K562 (cell line): ENCODE measurements around the gene ADORA3.

Experiments
- BHLHE40 ChIP-seq: IDR thresholded peaks from 2 replicates; pipeline ENCODE4 v1.6.1; 2011; ENCODE audit warnings: low read length, improper control_type of control experiment
- CBX8 ChIP-seq: fragments of 200-600 bp; sonication (generic); IDR thresholded peaks from 2 replicates; pipeline ENCODE4 v1.6.1; 2012; ENCODE audit warnings: borderline replicate concordance, mixed run types, low read depth, mild to moderate bottlenecking, moderate library complexity, mixed read lengths, low read length, control low read depth, inconsistent platforms; ENCODE audit not compliant: poor library complexity, severe bottlenecking; ENCODE audit errors: extremely low read depth
- HDAC2 ChIP-seq: fragments of 450-650 bp; IDR thresholded peaks from 2 replicates; pipeline ENCODE4 v1.6.1; 2016; ENCODE audit warnings: mild to moderate bottlenecking
- JUND ChIP-seq, 2 experiments: IDR thresholded peaks; 2 replicates in 1 of 2; 3 replicates in 1 of 2; pipeline ENCODE4 v1.6.1; 2011; ENCODE audit warnings: borderline replicate concordance in 2 of 2, low read depth in 2 of 2, low read length in 2 of 2, improper control_type of control experiment in 1 of 2, missing biosample characterization in 1 of 2, missing genetic modification characterization in 1 of 2, missing genetic modification reagents in 1 of 2
- MYNN ChIP-seq, 2 experiments: sonication (generic); formaldehyde crosslinking in 1 of 2; IDR thresholded peaks; 2 replicates each; pipeline versions ENCODE4 v1.5.0 to v1.6.1; 2016 to 2020; ENCODE audit warnings: antibody characterized with exemption in 1 of 2, missing genetic modification reagents in 1 of 2
- TAF1 ChIP-seq: IDR thresholded peaks from 2 replicates; pipeline ENCODE4 v1.6.1; 2011; ENCODE audit warnings: mild to moderate bottlenecking, low read length, moderate library complexity; ENCODE audit not compliant: insufficient read depth, control insufficient read depth, severe bottlenecking; ENCODE audit errors: extremely low read depth
- TAF7 ChIP-seq: fragments of 450-650 bp; IDR thresholded peaks from 2 replicates; pipeline ENCODE4 v1.6.1; 2016; ENCODE audit warnings: missing genetic modification characterization, missing compliant biosample characterization
- TCF3 ChIP-seq: sonication (generic); formaldehyde crosslinking; IDR thresholded peaks from 2 replicates; pipeline ENCODE4 v1.4.0; 2020; ENCODE audit warnings: mild to moderate bottlenecking, missing genetic modification reagents
- YY1 ChIP-seq, 3 experiments: IDR thresholded peaks; 2 replicates each; pipeline ENCODE4 v1.6.1; 2011; ENCODE audit warnings: low read length in 2 of 3, mild to moderate bottlenecking in 2 of 3, moderate library complexity in 2 of 3, borderline replicate concordance in 1 of 3, control low read depth in 1 of 3, low read depth in 1 of 3; ENCODE audit not compliant: insufficient read depth in 3 of 3, insufficient replicate concordance in 2 of 3, control insufficient read depth in 1 of 3, insufficient read length in 1 of 3; ENCODE audit errors: extremely low read depth in 1 of 3
- ZNF766 ChIP-seq: fragments of 200-800 bp; sonication (Bioruptor generic); conservative IDR thresholded peaks from 2 replicates; pipeline ENCODE4 v1.6.1; 2016; ENCODE audit warnings: missing genetic modification characterization, missing compliant biosample characterization
- TF ChIP-seq, protein P1 (sequence below), 3 experiments: IDR thresholded peaks in 2 of 3; conservative IDR thresholded peaks in 1 of 3; 2 replicates each; pipeline ENCODE4 v1.5.1; 2011 to 2012; ENCODE audit warnings: low read length in 3 of 3, mild to moderate bottlenecking in 3 of 3, control low read depth in 2 of 3, improper control_type of control experiment in 1 of 3, inconsistent platforms in 1 of 3, low read depth in 1 of 3, mixed read lengths in 1 of 3, moderate library complexity in 1 of 3; ENCODE audit not compliant: insufficient read depth in 2 of 3
- TF ChIP-seq, protein P2 (sequence below): fragments of 450-650 bp; IDR thresholded peaks from 2 replicates; pipeline ENCODE4 v1.6.1; 2016; ENCODE audit warnings: low read depth

DNA sequence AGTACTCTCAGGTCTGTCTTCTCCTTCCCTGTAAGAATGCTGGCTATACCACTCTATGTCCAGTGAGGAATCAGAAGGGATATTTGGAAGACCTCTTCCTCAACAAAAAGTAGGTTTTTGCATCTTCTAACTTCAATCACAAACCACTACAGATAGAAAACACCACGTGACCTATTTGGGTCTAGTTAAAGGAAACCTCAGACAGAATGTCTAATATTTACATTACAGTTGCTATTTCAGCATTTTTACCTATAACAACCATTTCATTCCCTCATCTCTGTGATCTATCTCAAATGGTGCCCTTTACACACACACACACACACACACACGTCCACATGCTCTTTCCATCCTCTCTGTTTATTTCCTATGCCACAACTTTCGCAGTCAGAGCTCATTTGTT, 7.9 kb upstream of the ADORA3 start:
- TF ChIP-seq, protein P1, sequence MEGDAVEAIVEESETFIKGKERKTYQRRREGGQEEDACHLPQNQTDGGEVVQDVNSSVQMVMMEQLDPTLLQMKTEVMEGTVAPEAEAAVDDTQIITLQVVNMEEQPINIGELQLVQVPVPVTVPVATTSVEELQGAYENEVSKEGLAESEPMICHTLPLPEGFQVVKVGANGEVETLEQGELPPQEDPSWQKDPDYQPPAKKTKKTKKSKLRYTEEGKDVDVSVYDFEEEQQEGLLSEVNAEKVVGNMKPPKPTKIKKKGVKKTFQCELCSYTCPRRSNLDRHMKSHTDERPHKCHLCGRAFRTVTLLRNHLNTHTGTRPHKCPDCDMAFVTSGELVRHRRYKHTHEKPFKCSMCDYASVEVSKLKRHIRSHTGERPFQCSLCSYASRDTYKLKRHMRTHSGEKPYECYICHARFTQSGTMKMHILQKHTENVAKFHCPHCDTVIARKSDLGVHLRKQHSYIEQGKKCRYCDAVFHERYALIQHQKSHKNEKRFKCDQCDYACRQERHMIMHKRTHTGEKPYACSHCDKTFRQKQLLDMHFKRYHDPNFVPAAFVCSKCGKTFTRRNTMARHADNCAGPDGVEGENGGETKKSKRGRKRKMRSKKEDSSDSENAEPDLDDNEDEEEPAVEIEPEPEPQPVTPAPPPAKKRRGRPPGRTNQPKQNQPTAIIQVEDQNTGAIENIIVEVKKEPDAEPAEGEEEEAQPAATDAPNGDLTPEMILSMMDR (IDR thresholded peaks at IDR 0.05 in 2 of 3, conservative IDR thresholded peaks at IDR 0.05 in 1 of 3; ENCODE audit: insufficient read depth in 2 of 3, low read depth in 1 of 3, low read length in 3 of 3): no peak
- TF ChIP-seq, protein P2, sequence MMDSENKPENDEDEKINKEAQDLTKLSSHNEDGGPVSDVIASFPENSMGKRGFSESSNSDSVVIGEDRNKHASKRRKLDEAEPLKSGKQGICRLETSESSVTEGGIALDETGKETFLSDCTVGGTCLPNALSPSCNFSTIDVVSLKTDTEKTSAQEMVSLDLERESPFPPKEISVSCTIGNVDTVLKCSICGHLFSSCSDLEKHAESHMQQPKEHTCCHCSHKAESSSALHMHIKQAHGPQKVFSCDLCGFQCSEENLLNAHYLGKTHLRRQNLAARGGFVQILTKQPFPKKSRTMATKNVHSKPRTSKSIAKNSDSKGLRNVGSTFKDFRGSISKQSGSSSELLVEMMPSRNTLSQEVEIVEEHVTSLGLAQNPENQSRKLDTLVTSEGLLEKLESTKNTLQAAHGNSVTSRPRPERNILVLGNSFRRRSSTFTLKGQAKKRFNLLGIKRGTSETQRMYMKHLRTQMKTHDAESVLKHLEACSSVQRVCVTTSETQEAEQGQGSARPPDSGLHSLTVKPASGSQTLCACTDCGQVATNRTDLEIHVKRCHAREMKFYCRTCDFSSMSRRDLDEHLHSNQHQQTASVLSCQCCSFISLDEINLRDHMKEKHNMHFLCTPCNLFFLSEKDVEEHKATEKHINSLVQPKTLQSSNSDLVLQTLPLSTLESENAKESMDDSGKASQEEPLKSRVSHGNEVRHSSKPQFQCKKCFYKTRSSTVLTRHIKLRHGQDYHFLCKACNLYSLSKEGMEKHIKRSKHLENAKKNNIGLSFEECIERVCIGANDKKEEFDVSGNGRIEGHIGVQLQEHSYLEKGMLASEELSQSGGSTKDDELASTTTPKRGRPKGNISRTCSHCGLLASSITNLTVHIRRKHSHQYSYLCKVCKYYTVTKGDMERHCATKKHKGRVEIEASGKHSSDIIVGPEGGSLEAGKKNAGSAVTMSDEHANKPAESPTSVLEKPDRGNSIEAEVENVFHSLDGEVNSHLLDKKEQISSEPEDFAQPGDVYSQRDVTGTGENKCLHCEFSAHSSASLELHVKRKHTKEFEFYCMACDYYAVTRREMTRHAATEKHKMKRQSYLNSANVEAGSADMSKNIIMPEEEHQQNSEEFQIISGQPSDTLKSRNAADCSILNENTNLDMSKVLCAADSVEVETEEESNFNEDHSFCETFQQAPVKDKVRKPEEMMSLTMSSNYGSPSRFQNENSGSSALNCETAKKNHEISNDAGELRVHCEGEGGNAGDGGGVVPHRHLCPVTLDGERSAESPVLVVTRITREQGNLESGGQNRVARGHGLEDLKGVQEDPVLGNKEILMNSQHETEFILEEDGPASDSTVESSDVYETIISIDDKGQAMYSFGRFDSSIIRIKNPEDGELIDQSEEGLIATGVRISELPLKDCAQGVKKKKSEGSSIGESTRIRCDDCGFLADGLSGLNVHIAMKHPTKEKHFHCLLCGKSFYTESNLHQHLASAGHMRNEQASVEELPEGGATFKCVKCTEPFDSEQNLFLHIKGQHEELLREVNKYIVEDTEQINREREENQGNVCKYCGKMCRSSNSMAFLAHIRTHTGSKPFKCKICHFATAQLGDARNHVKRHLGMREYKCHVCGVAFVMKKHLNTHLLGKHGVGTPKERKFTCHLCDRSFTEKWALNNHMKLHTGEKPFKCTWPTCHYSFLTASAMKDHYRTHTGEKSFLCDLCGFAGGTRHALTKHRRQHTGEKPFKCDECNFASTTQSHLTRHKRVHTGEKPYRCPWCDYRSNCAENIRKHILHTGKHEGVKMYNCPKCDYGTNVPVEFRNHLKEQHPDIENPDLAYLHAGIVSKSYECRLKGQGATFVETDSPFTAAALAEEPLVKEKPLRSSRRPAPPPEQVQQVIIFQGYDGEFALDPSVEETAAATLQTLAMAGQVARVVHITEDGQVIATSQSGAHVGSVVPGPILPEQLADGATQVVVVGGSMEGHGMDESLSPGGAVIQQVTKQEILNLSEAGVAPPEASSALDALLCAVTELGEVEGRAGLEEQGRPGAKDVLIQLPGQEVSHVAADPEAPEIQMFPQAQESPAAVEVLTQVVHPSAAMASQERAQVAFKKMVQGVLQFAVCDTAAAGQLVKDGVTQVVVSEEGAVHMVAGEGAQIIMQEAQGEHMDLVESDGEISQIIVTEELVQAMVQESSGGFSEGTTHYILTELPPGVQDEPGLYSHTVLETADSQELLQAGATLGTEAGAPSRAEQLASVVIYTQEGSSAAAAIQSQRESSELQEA: no peak
- TF ChIP-seq MYNN (IDR thresholded peaks at IDR 0.05): no peak
- TF ChIP-seq MYNN (CRISPR knock-in tag; IDR thresholded peaks at IDR 0.05): no peak
- TF ChIP-seq HDAC2: no peak
- no peak for TF ChIP-seq BHLHE40
- no peak for TF ChIP-seq JUND (IDR thresholded peaks at IDR 0.05; ENCODE audit: borderline replicate concordance, low read depth, low read length)
- no peak for TF ChIP-seq JUND (tag; IDR thresholded peaks at IDR 0.05; ENCODE audit: borderline replicate concordance, low read depth, low read length)
- no peak for TF ChIP-seq TAF7 (tag)
- no peak for TF ChIP-seq YY1 (IDR thresholded peaks at IDR 0.05; ENCODE audit: borderline replicate concordance in 1 of 3, control insufficient read depth in 1 of 3, extremely low read depth in 1 of 3, insufficient read depth in 3 of 3, insufficient read length in 1 of 3, insufficient replicate concordance in 2 of 3, low read depth in 1 of 3, low read length in 2 of 3)
- TF ChIP-seq TAF1: no peak
- no peak for TF ChIP-seq CBX8
- TF ChIP-seq TCF3 (CRISPR knock-in tag): no peak
- TF ChIP-seq ZNF766: no peak
